SW480 (cell line): ENCODE measurements around the gene CD38.
"Not testable (repeated sequence)": the region's sequence is repeated elsewhere in the genome, so short reads cannot be mapped to it uniquely, and the experiment has no call there.

Source experiments
- DNase-seq: peaks from one replicate; pipeline ENCODE4 v3.0.0-alpha.2; 2016; ENCODE audit warnings: low spot score

CD38 gene

GRCh38 chr4:15762460-15762859 lies 15.7 kb upstream of the CD38 start:
- DNase-seq = not testable (repeated sequence)

- no peak for DNase-seq
Observed at GRCh38 chr4:15765391-15765790, 12.7 kb upstream of the CD38 start.

GRCh38 chr4:15765910-15766697 lies 12.0 kb upstream of the CD38 start:
- DNase-seq = no peak

GRCh38 chr4:15766821-15767220 lies 11.3 kb upstream of the CD38 start:
- DNase-seq = no peak

GRCh38 chr4:15769202-15769601 lies 8.9 kb upstream of the CD38 start:
- DNase-seq = no peak

- DNase-seq = no peak
Observed at GRCh38 chr4:15771216-15772058, 6.7 kb upstream of the CD38 start.

- peak; percentile 41 for DNase-seq
Observed at GRCh38 chr4:15774020-15774420, 4.1 kb upstream of the CD38 start.

GRCh38 chr4:15776871-15777648 lies 1.1 kb upstream of the CD38 start:
- DNase-seq = no peak

GRCh38 chr4:15777697-15778288 lies 335 bp upstream of the CD38 start:
- no peak for DNase-seq

GRCh38 chr4:15779306-15779705 lies 1.2 kb downstream of the CD38 start:
- DNase-seq = no peak

GRCh38 chr4:15779809-15780208 lies 1.7 kb downstream of the CD38 start:
- no peak for DNase-seq

- DNase-seq = no peak
Observed at GRCh38 chr4:15781427-15782095, 3.4 kb downstream of the CD38 start.

GRCh38 chr4:15783676-15784075 lies 5.5 kb downstream of the CD38 start:
- DNase-seq = no peak

GRCh38 chr4:15784959-15785634 lies 7.0 kb downstream of the CD38 start:
- no peak for DNase-seq

- no peak for DNase-seq
Observed at GRCh38 chr4:15786743-15787142, 8.6 kb downstream of the CD38 start.

GRCh38 chr4:15792974-15793373 lies 14.8 kb downstream of the CD38 start:
- DNase-seq = no peak

- DNase-seq = no peak
Observed at GRCh38 chr4:15793506-15794363, 15.6 kb downstream of the CD38 start.

GRCh38 chr4:15794426-15794825 lies 16.3 kb downstream of the CD38 start:
- no peak for DNase-seq

GRCh38 chr4:15794905-15795304 lies 16.8 kb downstream of the CD38 start:
- no peak for DNase-seq

- DNase-seq = no peak
Observed at GRCh38 chr4:15797320-15797719, 19.2 kb downstream of the CD38 start.
